K562 (cell line): Measurements from ENCODE around the gene FAM227A. TPM values are rescaled to one million over a fixed set of nuclear protein-coding genes. Genes with fewer than 3 reads are reported as not detected.

ENCODE experiments used
- CEBPB ChIP-seq: fragments of 450-650 bp; IDR thresholded peaks from 2 replicates; pipeline ENCODE4 v1.6.1; 2016; ENCODE audit warnings: missing genetic modification characterization, missing compliant biosample characterization
- EGR1 ChIP-seq: fragments of 450-650 bp; conservative IDR thresholded peaks from 2 replicates; pipeline ENCODE4 v1.6.1; 2017; ENCODE audit warnings: mild to moderate bottlenecking
- EP400 ChIP-seq: fragments of 450-650 bp; IDR thresholded peaks from 2 replicates; pipeline ENCODE4 v1.6.1; 2017; ENCODE audit warnings: antibody characterized with exemption, mild to moderate bottlenecking, moderate library complexity
- ETV5 ChIP-seq: sonication (generic); formaldehyde crosslinking; IDR thresholded peaks from 2 replicates; pipeline ENCODE4 v1.4.0; 2020; ENCODE audit warnings: low read depth, mild to moderate bottlenecking, missing genetic modification reagents
- MEF2A ChIP-seq: IDR thresholded peaks from 2 replicates; pipeline ENCODE4 v1.6.1; 2011; ENCODE audit warnings: low read depth, mild to moderate bottlenecking, low read length, moderate library complexity; ENCODE audit not compliant: control insufficient read depth
- MEIS2 ChIP-seq: fragments of 450-650 bp; IDR thresholded peaks from 2 replicates; pipeline ENCODE4 v1.6.1; 2014; ENCODE audit warnings: mild to moderate bottlenecking; ENCODE audit not compliant: partially characterized antibody
- NFIC ChIP-seq: fragments of 450-650 bp; IDR thresholded peaks from 2 replicates; pipeline ENCODE4 v1.6.1; 2017; ENCODE audit warnings: mild to moderate bottlenecking, inconsistent platforms
- NONO ChIP-seq, 2 experiments: fragments of 200-400 bp in 1 of 2; fragments of 450-650 bp in 1 of 2; formaldehyde crosslinking in 1 of 2; IDR thresholded peaks; 2 replicates each; pipeline ENCODE4 v1.6.1; 2017; ENCODE audit warnings: low read depth in 2 of 2, mild to moderate bottlenecking in 2 of 2, moderate library complexity in 2 of 2, low read length in 1 of 2
- RBM25 ChIP-seq: fragments of 200-400 bp; formaldehyde crosslinking; IDR thresholded peaks from 2 replicates; pipeline ENCODE4 v1.6.1; 2018; ENCODE audit warnings: low read length, low read depth, moderate library complexity; ENCODE audit not compliant: severe bottlenecking
- SMARCA4 ChIP-seq: fragments of 450-650 bp; IDR thresholded peaks from 2 replicates; pipeline ENCODE4 v1.6.1; 2016
- SUPT5H ChIP-seq: fragments of 450-650 bp; IDR thresholded peaks from 2 replicates; pipeline ENCODE4 v1.6.1; 2016
- ZNF507 ChIP-seq: conservative IDR thresholded peaks from 2 replicates; pipeline ENCODE4 v1.6.1; 2017; ENCODE audit warnings: missing genetic modification characterization, missing compliant biosample characterization
- polyA plus RNA-seq, 8 experiments: library from polyadenylated mRNA; depleted of rRNA in 4 of 8; stranded (reverse) in 5 of 8; unstranded in 3 of 8; fragments of >200 nt; fragmentation: Nextera tagmentation in 2 of 8; fragmentation: Illumina TruSeq in 1 of 8; extraction: Ambion mirVana in 2 of 8; extraction: Trizol in 1 of 8; gene quantifications; 2 replicates each; pipeline versions ENCODE4 v1.2.1 to v1.2.3, GENCODE V29; 2011 to 2014; ENCODE audit warnings: inconsistent platforms in 1 of 8, missing spikeins in 1 of 8
- total RNA-seq, 7 experiments: library from RNA; depleted of rRNA in 6 of 7; stranded (reverse); fragments of >200 nt in 6 of 7; fragmentation: Illumina TruSeq in 2 of 7; extraction: Trizol in 2 of 7; gene quantifications; 2 replicates each; pipeline versions ENCODE4 v1.2.1 to v1.2.3, GENCODE V29; 2011 to 2021; ENCODE audit warnings: low replicate concordance in 1 of 7
- TF ChIP-seq, protein P1 (sequence below): fragments of 450-650 bp; IDR thresholded peaks from 2 replicates; pipeline ENCODE4 v1.6.1; 2016; ENCODE audit warnings: mild to moderate bottlenecking
- TF ChIP-seq, protein P2 (sequence below), 2 experiments: fragments of 450-650 bp; conservative IDR thresholded peaks; 2 replicates each; pipeline ENCODE4 v1.6.1; 2017; ENCODE audit warnings: mild to moderate bottlenecking in 2 of 2, moderate library complexity in 2 of 2
- TF ChIP-seq, protein P3 (sequence below): sonication (generic); formaldehyde crosslinking; IDR thresholded peaks from 2 replicates; pipeline ENCODE4 v1.8.1; 2023; ENCODE audit warnings: mild to moderate bottlenecking, missing genetic modification reagents
- TF ChIP-seq, protein P4 (sequence below): fragments of 450-650 bp; formaldehyde crosslinking; IDR thresholded peaks from 2 replicates; pipeline ENCODE4 v1.4.0; 2020; ENCODE audit warnings: mild to moderate bottlenecking, mixed read lengths
- TF ChIP-seq, protein P5 (sequence below), 3 experiments: fragments of 200-800 bp in 1 of 3; sonication (Bioruptor generic) in 1 of 3; sonication (generic) in 1 of 3; formaldehyde crosslinking in 1 of 3; IDR thresholded peaks; 2 replicates each; pipeline versions ENCODE4 v1.6.1 to v1.8.0; 2016 to 2022; ENCODE audit warnings: mild to moderate bottlenecking in 2 of 3, missing compliant biosample characterization in 2 of 3, missing genetic modification characterization in 2 of 3, missing genetic modification reagents in 1 of 3

Gene FAM227A
- total and polyA plus RNA-seq, 9 of the 15 experiments (the other 6 are each of a cell fraction or from before 2014, with no cell fraction given), result 0.10 to 2.2 (median 0.83) TPM

DNA sequence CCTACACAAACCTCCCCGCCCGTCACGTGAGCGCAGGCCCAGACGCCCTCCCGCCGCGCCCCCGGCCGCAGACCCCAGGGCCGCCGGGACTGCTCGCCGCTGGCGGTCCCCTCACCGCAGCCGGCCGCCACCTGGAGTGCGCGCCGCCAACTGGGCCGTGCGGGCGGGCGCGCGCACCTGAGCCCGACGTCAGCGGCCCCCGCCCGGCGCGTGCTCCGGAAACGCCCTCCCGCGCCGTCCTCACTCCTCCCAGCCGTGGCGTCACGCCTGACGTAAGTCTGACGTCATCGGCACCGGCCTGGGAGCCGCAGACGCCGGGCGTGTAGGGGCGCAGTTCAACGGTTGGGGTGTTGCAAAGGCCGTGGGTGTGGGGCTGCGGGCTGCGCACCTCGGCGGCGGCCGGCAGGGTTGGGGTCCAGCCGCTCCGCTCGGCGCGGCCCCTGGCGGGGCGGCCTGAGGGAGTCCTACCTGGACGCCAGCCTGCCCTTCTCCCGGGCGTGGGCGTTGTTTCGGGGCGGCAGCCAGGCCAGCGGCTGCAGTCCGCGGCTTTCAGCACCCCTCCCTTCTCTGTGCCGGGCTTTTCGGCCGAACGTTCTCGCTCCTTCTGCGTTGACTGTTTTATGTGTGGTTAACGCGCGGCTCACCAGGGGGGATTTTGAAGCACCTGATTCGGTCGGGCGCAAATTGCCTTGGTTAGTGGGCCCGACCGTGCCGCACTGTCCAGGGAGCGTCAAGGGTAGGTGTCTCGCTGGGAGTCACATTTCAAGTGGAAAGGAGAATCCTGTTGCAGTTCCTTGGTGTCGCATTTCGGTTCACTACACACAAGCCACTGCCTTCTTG is 44.8 kb upstream of the FAM227A start, which contains the start of gene JOSD1 (continued):
- TF ChIP-seq, protein P1, sequence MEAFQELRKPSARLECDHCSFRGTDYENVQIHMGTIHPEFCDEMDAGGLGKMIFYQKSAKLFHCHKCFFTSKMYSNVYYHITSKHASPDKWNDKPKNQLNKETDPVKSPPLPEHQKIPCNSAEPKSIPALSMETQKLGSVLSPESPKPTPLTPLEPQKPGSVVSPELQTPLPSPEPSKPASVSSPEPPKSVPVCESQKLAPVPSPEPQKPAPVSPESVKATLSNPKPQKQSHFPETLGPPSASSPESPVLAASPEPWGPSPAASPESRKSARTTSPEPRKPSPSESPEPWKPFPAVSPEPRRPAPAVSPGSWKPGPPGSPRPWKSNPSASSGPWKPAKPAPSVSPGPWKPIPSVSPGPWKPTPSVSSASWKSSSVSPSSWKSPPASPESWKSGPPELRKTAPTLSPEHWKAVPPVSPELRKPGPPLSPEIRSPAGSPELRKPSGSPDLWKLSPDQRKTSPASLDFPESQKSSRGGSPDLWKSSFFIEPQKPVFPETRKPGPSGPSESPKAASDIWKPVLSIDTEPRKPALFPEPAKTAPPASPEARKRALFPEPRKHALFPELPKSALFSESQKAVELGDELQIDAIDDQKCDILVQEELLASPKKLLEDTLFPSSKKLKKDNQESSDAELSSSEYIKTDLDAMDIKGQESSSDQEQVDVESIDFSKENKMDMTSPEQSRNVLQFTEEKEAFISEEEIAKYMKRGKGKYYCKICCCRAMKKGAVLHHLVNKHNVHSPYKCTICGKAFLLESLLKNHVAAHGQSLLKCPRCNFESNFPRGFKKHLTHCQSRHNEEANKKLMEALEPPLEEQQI, result no peak
- TF ChIP-seq, protein P2, sequence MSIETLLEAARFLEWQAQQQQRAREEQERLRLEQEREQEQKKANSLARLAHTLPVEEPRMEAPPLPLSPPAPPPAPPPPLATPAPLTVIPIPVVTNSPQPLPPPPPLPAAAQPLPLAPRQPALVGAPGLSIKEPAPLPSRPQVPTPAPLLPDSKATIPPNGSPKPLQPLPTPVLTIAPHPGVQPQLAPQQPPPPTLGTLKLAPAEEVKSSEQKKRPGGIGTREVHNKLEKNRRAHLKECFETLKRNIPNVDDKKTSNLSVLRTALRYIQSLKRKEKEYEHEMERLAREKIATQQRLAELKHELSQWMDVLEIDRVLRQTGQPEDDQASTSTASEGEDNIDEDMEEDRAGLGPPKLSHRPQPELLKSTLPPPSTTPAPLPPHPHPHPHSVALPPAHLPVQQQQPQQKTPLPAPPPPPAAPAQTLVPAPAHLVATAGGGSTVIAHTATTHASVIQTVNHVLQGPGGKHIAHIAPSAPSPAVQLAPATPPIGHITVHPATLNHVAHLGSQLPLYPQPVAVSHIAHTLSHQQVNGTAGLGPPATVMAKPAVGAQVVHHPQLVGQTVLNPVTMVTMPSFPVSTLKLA (conservative IDR thresholded peaks at IDR 0.05), result peak; percentile 38 to 79; a peak in 3 of 4 replicates
- peak; percentile 57 for TF ChIP-seq CEBPB (tag)
- peak; percentile 44 to 64; a peak in 2 of 4 replicates for TF ChIP-seq NONO (IDR thresholded peaks at IDR 0.05; ENCODE audit: low read depth in 2 of 2, low read length in 1 of 2)
- peak; percentile 80 for TF ChIP-seq ETV5 (CRISPR knock-in tag)
- peak; percentile 2 for TF ChIP-seq MEIS2
- TF ChIP-seq, protein P3, sequence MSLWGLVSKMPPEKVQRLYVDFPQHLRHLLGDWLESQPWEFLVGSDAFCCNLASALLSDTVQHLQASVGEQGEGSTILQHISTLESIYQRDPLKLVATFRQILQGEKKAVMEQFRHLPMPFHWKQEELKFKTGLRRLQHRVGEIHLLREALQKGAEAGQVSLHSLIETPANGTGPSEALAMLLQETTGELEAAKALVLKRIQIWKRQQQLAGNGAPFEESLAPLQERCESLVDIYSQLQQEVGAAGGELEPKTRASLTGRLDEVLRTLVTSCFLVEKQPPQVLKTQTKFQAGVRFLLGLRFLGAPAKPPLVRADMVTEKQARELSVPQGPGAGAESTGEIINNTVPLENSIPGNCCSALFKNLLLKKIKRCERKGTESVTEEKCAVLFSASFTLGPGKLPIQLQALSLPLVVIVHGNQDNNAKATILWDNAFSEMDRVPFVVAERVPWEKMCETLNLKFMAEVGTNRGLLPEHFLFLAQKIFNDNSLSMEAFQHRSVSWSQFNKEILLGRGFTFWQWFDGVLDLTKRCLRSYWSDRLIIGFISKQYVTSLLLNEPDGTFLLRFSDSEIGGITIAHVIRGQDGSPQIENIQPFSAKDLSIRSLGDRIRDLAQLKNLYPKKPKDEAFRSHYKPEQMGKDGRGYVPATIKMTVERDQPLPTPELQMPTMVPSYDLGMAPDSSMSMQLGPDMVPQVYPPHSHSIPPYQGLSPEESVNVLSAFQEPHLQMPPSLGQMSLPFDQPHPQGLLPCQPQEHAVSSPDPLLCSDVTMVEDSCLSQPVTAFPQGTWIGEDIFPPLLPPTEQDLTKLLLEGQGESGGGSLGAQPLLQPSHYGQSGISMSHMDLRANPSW (CRISPR knock-in tag), result no peak
- TF ChIP-seq SMARCA4, result 0 out of 2 replicates have a peak, but pooled peaks have one; percentile 34
- no peak for TF ChIP-seq RBM25
- peak; percentile 88 for TF ChIP-seq EGR1
- TF ChIP-seq, protein P4, sequence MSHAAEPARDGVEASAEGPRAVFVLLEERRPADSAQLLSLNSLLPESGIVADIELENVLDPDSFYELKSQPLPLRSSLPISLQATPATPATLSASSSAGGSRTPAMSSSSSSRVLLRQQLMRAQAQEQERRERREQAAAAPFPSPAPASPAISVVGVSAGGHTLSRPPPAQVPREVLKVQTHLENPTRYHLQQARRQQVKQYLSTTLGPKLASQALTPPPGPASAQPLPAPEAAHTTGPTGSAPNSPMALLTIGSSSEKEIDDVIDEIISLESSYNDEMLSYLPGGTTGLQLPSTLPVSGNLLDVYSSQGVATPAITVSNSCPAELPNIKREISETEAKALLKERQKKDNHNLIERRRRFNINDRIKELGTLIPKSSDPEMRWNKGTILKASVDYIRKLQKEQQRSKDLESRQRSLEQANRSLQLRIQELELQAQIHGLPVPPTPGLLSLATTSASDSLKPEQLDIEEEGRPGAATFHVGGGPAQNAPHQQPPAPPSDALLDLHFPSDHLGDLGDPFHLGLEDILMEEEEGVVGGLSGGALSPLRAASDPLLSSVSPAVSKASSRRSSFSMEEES (CRISPR knock-in tag), result no peak
- TF ChIP-seq, protein P5, sequence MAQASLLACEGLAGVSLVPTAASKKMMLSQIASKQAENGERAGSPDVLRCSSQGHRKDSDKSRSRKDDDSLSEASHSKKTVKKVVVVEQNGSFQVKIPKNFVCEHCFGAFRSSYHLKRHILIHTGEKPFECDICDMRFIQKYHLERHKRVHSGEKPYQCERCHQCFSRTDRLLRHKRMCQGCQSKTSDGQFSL (CRISPR knock-in tag; IDR thresholded peaks at IDR 0.05), result peak; percentile 30; the same call in 1 of the 2 replicates
- TF ChIP-seq, protein P5 (tag; IDR thresholded peaks at IDR 0.05), result no peak
- TF ChIP-seq ZNF507 (tag), result no peak
- peak; percentile 43; the same call in 1 of the 2 replicates for TF ChIP-seq SUPT5H
- no peak for TF ChIP-seq MEF2A
- TF ChIP-seq NFIC, result peak; percentile 30; the same call in 1 of the 2 replicates
- TF ChIP-seq EP400, result peak; percentile 49; the same call in 1 of the 2 replicates
